ENCODE data around the gene TMEM41B. TPM values are rescaled to one million over a fixed set of nuclear protein-coding genes. Genes with fewer than 3 reads are reported as not detected.
"Not testable (repeated sequence)": the region's sequence is repeated elsewhere in the genome, so short reads cannot be mapped to it uniquely, and the experiment has no call there.

Gene TMEM41B
- total RNA-seq, 2 experiments from 2014 or later = 41.4 to 42.7 TPM

DNA sequence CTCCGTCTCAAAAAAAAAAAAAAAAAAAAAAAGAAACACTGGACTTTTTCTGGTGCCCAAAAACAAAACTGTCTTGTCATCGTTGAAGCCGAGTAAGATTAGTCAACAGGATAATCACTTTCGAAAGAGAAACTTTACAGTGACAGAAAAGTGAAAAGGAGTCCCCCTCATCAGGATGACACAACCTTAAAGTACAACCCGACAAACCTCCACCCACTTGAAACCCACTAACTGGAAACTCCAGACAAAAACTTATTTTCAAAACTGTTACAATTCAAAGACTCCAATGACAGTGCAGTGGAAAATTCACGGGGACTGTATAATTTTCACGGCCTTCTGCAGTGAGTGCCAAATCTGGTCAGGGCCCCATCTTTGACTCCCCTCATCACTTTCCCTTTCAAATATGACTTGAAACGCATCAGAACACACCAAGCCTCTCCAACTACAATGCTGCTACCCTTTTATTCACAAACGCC, 50.5 kb downstream of the TMEM41B start:
- H3K4me1 Mint-ChIP-seq (ENCODE audit: low read depth) = peaks cover 41% of the 10 kb centered on the region
- POLR2A ChIA-PET = interaction anchor here (0.5 to 3.3 kb wide), 13 partner anchors 9 to 197 kb away, joined by 3 to 33 read pairs (median 5); partner anchors contain the start of genes IPO7, TMEM41B and ZNF143

DNA sequence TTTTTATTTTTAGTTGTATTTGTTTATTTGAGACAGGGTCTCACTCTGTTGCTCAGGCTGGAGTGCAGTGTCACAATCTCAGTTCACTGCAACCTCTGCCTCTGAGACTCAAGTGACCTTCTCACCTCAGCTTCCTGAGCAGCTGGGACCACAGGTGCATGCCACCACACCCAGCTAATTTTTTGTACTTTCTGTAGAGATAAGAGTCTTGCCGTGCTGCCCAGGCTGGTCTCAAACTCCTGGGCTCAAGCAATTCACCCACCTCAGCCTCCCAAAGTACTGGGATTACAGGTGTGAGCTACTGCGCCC, 53.6 kb downstream of the TMEM41B start:
- not testable (repeated sequence) for H3K36me3 ChIP-seq (ENCODE audit: insufficient read depth, low read length); H3K36me3 Mint-ChIP-seq (ENCODE audit: low read depth); H3K27ac ChIP-seq (ENCODE audit: low read depth in 1 of 2, low read length in 2 of 2); ATAC-seq (ENCODE audit: poor library complexity); H3K27me3 Mint-ChIP-seq; H3K4me3 ChIP-seq (ENCODE audit: low read length); H3K9me3 ChIP-seq (ENCODE audit: control insufficient read depth in 1 of 2, insufficient read depth in 1 of 2, low read length in 2 of 2); H3K9me3 Mint-ChIP-seq; H3K27me3 ChIP-seq (ENCODE audit: control insufficient read depth in 1 of 2, insufficient read depth in 2 of 2, low read length in 2 of 2)
- Mint-ChIP-seq H3K4me1 (ENCODE audit: low read depth) (peaks cover 49% of the 10 kb centered on the region), H3K27ac (peak overlapping the region; percentile 79), H3K4me3 (peak overlapping the region; percentile 58)
- H3K4me1 ChIP-seq (ENCODE audit: insufficient read depth, low read length) = peaks cover 43% of the 10 kb centered on the region
- ChIA-PET CTCF (interaction anchor here (1.0 kb wide), 1 partner anchor 13 kb away, joined by 3 read pairs; no protein-coding TSS in a partner anchor), POLR2A (interaction anchor here (0.7 to 2.2 kb wide), 4 partner anchors 10 to 200 kb away, joined by 3 to 18 read pairs (median 6); partner anchors contain the start of gene ZNF143)
- intact Hi-C loops (cut with DNase I, micrococcal nuclease) = loop anchor here (5.0 to 10.0 kb wide), 3 partner anchors 33 to 124 kb away; partner anchors contain the start of gene IPO7 (in 1 of the 2)
- peak in 4 of 14 experiments; percentile 6 to 52 (median 28) for DNase-seq

More for the DNA sequence above, 50.5 kb downstream of the TMEM41B start:
- Histone ChIP-seq H3K9me3 (ENCODE audit: control insufficient read depth in 1 of 2, insufficient read depth in 1 of 2, low read length in 2 of 2) (no peaks in the 10 kb centered on the region), H3K4me1 (ENCODE audit: insufficient read depth, low read length) (peaks cover 45% of the 10 kb centered on the region), H3K36me3 (ENCODE audit: insufficient read depth, low read length) (no peaks in the 10 kb centered on the region), H3K4me3 (ENCODE audit: low read length) (peak overlapping the region; percentile 91), H3K27me3 (ENCODE audit: control insufficient read depth in 1 of 2, insufficient read depth in 2 of 2, low read length in 2 of 2) (no peaks in the 10 kb centered on the region), H3K27ac (ENCODE audit: low read depth in 1 of 2, low read length in 2 of 2) (peak overlapping the region; percentile 77)
- H3K9me3 Mint-ChIP-seq = no peaks in the 10 kb centered on the region
- ATAC-seq (ENCODE audit: poor library complexity) (peak; percentile 64), DNase-seq (peak in 6 of 14 experiments; percentile 2 to 73 (median 39))
- TF ChIP-seq, protein P1, sequence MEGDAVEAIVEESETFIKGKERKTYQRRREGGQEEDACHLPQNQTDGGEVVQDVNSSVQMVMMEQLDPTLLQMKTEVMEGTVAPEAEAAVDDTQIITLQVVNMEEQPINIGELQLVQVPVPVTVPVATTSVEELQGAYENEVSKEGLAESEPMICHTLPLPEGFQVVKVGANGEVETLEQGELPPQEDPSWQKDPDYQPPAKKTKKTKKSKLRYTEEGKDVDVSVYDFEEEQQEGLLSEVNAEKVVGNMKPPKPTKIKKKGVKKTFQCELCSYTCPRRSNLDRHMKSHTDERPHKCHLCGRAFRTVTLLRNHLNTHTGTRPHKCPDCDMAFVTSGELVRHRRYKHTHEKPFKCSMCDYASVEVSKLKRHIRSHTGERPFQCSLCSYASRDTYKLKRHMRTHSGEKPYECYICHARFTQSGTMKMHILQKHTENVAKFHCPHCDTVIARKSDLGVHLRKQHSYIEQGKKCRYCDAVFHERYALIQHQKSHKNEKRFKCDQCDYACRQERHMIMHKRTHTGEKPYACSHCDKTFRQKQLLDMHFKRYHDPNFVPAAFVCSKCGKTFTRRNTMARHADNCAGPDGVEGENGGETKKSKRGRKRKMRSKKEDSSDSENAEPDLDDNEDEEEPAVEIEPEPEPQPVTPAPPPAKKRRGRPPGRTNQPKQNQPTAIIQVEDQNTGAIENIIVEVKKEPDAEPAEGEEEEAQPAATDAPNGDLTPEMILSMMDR (IDR thresholded peaks at IDR 0.05) = no peak
- H3K4me3 Mint-ChIP-seq = peak overlapping the region; percentile 98
- H3K27ac Mint-ChIP-seq = peak overlapping the region; percentile 95
- CTCF ChIA-PET = interaction anchor here (1.0 kb wide), 1 partner anchor 13 kb away, joined by 3 read pairs; no protein-coding TSS in a partner anchor
- intact Hi-C loops (cut with DNase I, micrococcal nuclease) = loop anchor here (1.0 to 10.0 kb wide), 6 partner anchors 13 to 121 kb away; partner anchors contain the start of gene IPO7 (in 1 of the 2)
- peaks cover 12% of the 10 kb centered on the region for H3K36me3 Mint-ChIP-seq (ENCODE audit: low read depth)
- H3K27me3 Mint-ChIP-seq = no peaks in the 10 kb centered on the region

DNA sequence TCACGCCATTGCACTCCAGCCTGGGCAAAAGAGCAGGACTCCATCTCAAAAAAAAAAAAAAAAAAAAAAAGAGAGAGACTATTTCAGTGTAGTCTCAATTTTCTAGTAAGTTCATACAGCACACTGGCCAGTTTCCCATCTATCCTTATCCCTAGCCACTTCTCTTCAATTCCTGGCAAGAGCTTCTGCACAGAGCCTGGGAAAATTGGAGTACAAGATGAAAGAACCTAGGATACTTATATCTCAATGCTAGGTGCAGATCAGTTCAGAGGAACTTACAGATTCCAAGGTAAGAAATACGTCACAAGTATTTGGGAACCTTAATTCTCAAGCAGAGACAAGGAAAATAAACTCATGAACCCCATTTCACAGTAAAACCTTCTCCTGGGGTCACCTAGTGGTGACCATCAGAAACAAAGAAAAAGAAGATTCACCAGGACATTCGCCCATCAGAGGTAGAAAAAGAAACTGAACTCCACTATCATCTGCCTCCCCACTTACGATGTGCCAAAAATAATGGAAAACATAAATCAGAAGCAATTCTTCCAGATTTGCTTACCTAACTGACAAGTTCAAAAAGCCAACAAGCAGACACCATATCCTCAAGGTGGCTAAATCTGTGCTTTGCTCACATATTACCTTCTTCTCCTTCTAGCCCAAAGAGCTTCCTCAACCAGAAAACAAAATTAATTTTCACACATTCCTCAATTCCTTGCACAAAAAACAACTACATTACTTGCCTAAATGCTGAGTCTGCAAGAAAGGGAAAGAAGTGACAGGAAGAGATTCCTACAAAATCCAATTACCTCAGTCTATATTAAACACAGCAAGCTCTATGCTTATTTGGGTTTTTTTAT, 54.2 kb downstream of the TMEM41B start:
- Mint-ChIP-seq H3K27me3 (no peaks in the 10 kb centered on the region), H3K4me3 (peak overlapping the region; percentile 37), H3K27ac (peak overlapping the region; percentile 79), H3K4me1 (ENCODE audit: low read depth) (peaks cover 48% of the 10 kb centered on the region), H3K9me3 (no peaks in the 10 kb centered on the region), H3K36me3 (ENCODE audit: low read depth) (peaks cover 12% of the 10 kb centered on the region)
- ChIA-PET POLR2A (interaction anchor here (0.7 to 2.2 kb wide), 4 partner anchors 9 to 200 kb away, joined by 3 to 18 read pairs (median 6); partner anchors contain the start of gene ZNF143), CTCF (no interaction called here)
- Histone ChIP-seq H3K4me3 (ENCODE audit: low read length) (no peak overlapping the region), H3K27ac (ENCODE audit: low read depth in 1 of 2, low read length in 2 of 2) (no peak overlapping the region), H3K27me3 (ENCODE audit: control insufficient read depth in 1 of 2, insufficient read depth in 2 of 2, low read length in 2 of 2) (no peaks in the 10 kb centered on the region), H3K4me1 (ENCODE audit: insufficient read depth, low read length) (peaks cover 38% of the 10 kb centered on the region), H3K9me3 (ENCODE audit: control insufficient read depth in 1 of 2, insufficient read depth in 1 of 2, low read length in 2 of 2) (no peaks in the 10 kb centered on the region), H3K36me3 (ENCODE audit: insufficient read depth, low read length) (no peaks in the 10 kb centered on the region)
- no peak for DNase-seq
- no peak for ATAC-seq (ENCODE audit: poor library complexity)
- TF ChIP-seq, protein P1 (IDR thresholded peaks at IDR 0.05) = no peak
- intact Hi-C loops (cut with DNase I, micrococcal nuclease) = loop anchor here (5.0 to 10.0 kb wide), 3 partner anchors 33 to 125 kb away; partner anchors contain the start of gene IPO7 (in 1 of the 2)

DNA sequence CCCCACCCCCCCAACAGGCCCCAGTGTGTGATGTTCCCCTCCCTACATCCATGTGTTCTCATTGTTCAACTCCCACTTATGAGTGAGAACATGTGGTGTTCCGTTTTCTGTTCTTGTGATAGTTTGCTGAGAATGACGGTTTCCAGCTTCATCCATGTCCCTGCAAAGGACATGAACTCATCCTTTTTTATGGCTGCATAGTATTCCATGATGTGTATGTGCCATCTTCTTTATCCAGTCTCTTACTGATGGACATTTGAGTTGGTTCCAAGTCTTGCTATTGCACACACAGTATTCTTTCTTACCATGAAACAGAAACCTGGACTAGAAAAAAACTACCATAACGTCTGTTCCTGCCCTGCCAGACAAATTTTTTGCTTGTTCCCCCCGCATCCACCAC, 56.1 kb downstream of the TMEM41B start:
- H3K9me3 ChIP-seq (ENCODE audit: control insufficient read depth in 1 of 2, insufficient read depth in 1 of 2, low read length in 2 of 2); H3K27ac ChIP-seq (ENCODE audit: low read depth in 1 of 2, low read length in 2 of 2); H3K27me3 Mint-ChIP-seq; H3K27ac Mint-ChIP-seq; CTCF ChIA-PET; H3K9me3 Mint-ChIP-seq; ATAC-seq (ENCODE audit: poor library complexity); DNase-seq; H3K36me3 ChIP-seq (ENCODE audit: insufficient read depth, low read length); H3K4me3 ChIP-seq (ENCODE audit: low read length); H3K27me3 ChIP-seq (ENCODE audit: control insufficient read depth in 1 of 2, insufficient read depth in 2 of 2, low read length in 2 of 2); H3K4me3 Mint-ChIP-seq; intact Hi-C loops (cut with DNase I, micrococcal nuclease); POLR2A ChIA-PET: not testable (repeated sequence)
- peaks cover 12% of the 10 kb centered on the region for H3K36me3 Mint-ChIP-seq (ENCODE audit: low read depth)
- H3K4me1 Mint-ChIP-seq (ENCODE audit: low read depth) = peaks cover 49% of the 10 kb centered on the region
- H3K4me1 ChIP-seq (ENCODE audit: insufficient read depth, low read length) = peaks cover 32% of the 10 kb centered on the region
